OCI-M1 (cell line): ENCODE results near the gene ANKK1.
A peak's percentile ranks its signal among the peaks of the same experiment; 100 is the strongest.

Experiments
- DNase-seq: peaks from one replicate; lab custom pipeline; 2025; lab: John Stamatoyannopoulos, UW

The ANKK1 gene

GRCh38 chr11:113387605-113388211 lies at the start of gene ANKK1:
Gene ANKK1 (plus strand): TSS chr11:113387779. CDS start chr11:113387885, 106 bp downstream.
- DNase-seq, result no peak

GRCh38 chr11:113338730-113339129 lies 48.8 kb upstream of the ANKK1 start:
- DNase-seq, result no peak

- DNase-seq, result no peak
These were observed 47.5 kb upstream of the ANKK1 start for GRCh38 chr11:113339929-113340589.

- no peak for DNase-seq
These were observed 46.0 kb upstream of the ANKK1 start for GRCh38 chr11:113341388-113342165.

- no peak for DNase-seq
These were observed 41.6 kb upstream of the ANKK1 start for GRCh38 chr11:113345978-113346377.

GRCh38 chr11:113349528-113349927 lies 38.1 kb upstream of the ANKK1 start:
- DNase-seq, result no peak

GRCh38 chr11:113350336-113351067 lies 37.1 kb upstream of the ANKK1 start:
- DNase-seq, result no peak

- DNase-seq, result no peak
These were observed 36.5 kb upstream of the ANKK1 start for GRCh38 chr11:113351068-113351450.

- no peak for DNase-seq
These were observed 36.1 kb upstream of the ANKK1 start for GRCh38 chr11:113351480-113351879.

- no peak for DNase-seq
These were observed 31.4 kb upstream of the ANKK1 start for GRCh38 chr11:113356203-113356602.

- no peak for DNase-seq
These were observed 24.2 kb upstream of the ANKK1 start for GRCh38 chr11:113363406-113363805.

GRCh38 chr11:113363996-113364641 lies 23.5 kb upstream of the ANKK1 start:
- no peak for DNase-seq

- DNase-seq, result no peak
These were observed 21.7 kb upstream of the ANKK1 start for GRCh38 chr11:113365895-113366294.

- no peak for DNase-seq
These were observed 18.2 kb upstream of the ANKK1 start for GRCh38 chr11:113369411-113369810.

- DNase-seq, result peak; percentile 21
These were observed 16.9 kb upstream of the ANKK1 start for GRCh38 chr11:113370634-113371033.

- DNase-seq, result peak; percentile 68
These were observed 15.3 kb upstream of the ANKK1 start for GRCh38 chr11:113372309-113372708.

- DNase-seq, result peak; percentile 28
These were observed 14.3 kb upstream of the ANKK1 start for GRCh38 chr11:113373306-113373705.

GRCh38 chr11:113373981-113374560 lies 13.5 kb upstream of the ANKK1 start:
- DNase-seq, result peak; percentile 91

GRCh38 chr11:113375402-113375801 lies 12.2 kb upstream of the ANKK1 start:
- peak; percentile 25 for DNase-seq

- peak; percentile 77 for DNase-seq
These were observed 11.4 kb upstream of the ANKK1 start for GRCh38 chr11:113376156-113376555.

- no peak for DNase-seq
These were observed 9.7 kb upstream of the ANKK1 start for GRCh38 chr11:113377681-113378412.
